GM23338 (cell line): Measurements from ENCODE around the gene TFEB. TPM values are rescaled to one million over a fixed set of nuclear protein-coding genes. Genes with fewer than 3 reads are reported as not detected.

Experiments
- ATAC-seq: fragments of 200-7000 bp; cut with Tn5 transposase; 3 replicates; pipeline ENCODE4 v1.9.1; 2020
- DNase-seq: peaks from one replicate; pipeline ENCODE4 v3.0.0-alpha.2; 2015; ENCODE audit warnings: low spot score
- H2AFZ ChIP-seq: fragments of 200-600 bp; sonication (generic); 2 replicates; pipeline ENCODE4 v1.8.0; 2016; ENCODE audit warnings: antibody characterized with exemption, mild to moderate bottlenecking, moderate library complexity
- H3F3A ChIP-seq: fragments of 200-600 bp; sonication (generic); replicated peaks from 2 replicates; pipeline ENCODE4 v1.8.0; 2017; ENCODE audit warnings: antibody characterized with exemption, mixed run types, low read depth
- H3K27ac ChIP-seq: fragments of 200-600 bp; sonication (generic); 2 replicates; pipeline ENCODE4 v1.6.1; 2016; ENCODE audit warnings: low read depth
- H3K27me3 ChIP-seq: fragments of 200-600 bp; sonication (generic); 2 replicates; pipeline ENCODE4 v1.8.0; 2016; ENCODE audit warnings: mild to moderate bottlenecking, mixed run types, moderate library complexity; ENCODE audit not compliant: insufficient read depth
- H3K36me3 ChIP-seq: fragments of 200-600 bp; sonication (generic); 2 replicates; pipeline ENCODE4 v1.8.0; 2016; ENCODE audit warnings: mild to moderate bottlenecking; ENCODE audit not compliant: insufficient read depth
- H3K4me1 ChIP-seq: fragments of 200-600 bp; sonication (generic); 2 replicates; pipeline ENCODE4 v1.8.0; 2016; ENCODE audit warnings: mild to moderate bottlenecking, moderate library complexity; ENCODE audit not compliant: insufficient read depth
- H3K4me2 ChIP-seq: fragments of 200-600 bp; sonication (generic); 2 replicates; pipeline ENCODE4 v1.7.1; 2017; ENCODE audit warnings: mixed run types
- H3K4me3 ChIP-seq: fragments of 200-600 bp; sonication (generic); 2 replicates; pipeline ENCODE4 v1.6.1; 2016; ENCODE audit warnings: mixed run types
- H3K79me2 ChIP-seq: fragments of 200-600 bp; sonication (generic); replicated peaks from 2 replicates; pipeline ENCODE4 v1.8.0; 2017; ENCODE audit warnings: mild to moderate bottlenecking; ENCODE audit not compliant: insufficient read depth
- H3K9me2 ChIP-seq: fragments of 200-600 bp; sonication (generic); 2 replicates; pipeline ENCODE4 v1.8.0; 2017; ENCODE audit not compliant: insufficient read depth
- H4K20me1 ChIP-seq: fragments of 200-600 bp; sonication (generic); replicated peaks from 2 replicates; pipeline ENCODE4 v1.8.0; 2017; ENCODE audit warnings: mild to moderate bottlenecking; ENCODE audit not compliant: insufficient read depth
- H3K27ac Mint-ChIP-seq: 2 replicates; pipeline ENCODE4 v1.8.0; 2020; ENCODE audit warnings: inconsistent platforms, mild to moderate bottlenecking, moderate library complexity, mixed read lengths
- H3K27me3 Mint-ChIP-seq: 3 replicates; pipeline ENCODE4 v1.8.0; 2022; ENCODE audit warnings: low read depth, mild to moderate bottlenecking, moderate library complexity, mixed read lengths, inconsistent platforms; ENCODE audit not compliant: insufficient read depth, poor library complexity
- H3K36me3 Mint-ChIP-seq: 3 replicates; pipeline ENCODE4 v1.8.0; 2021; ENCODE audit warnings: low read depth, mild to moderate bottlenecking, inconsistent platforms, moderate library complexity, mixed read lengths
- H3K4me1 Mint-ChIP-seq: 3 replicates; pipeline ENCODE4 v1.8.0; 2020; ENCODE audit warnings: mild to moderate bottlenecking, inconsistent platforms, mixed read lengths
- H3K4me3 Mint-ChIP-seq: 3 replicates; pipeline ENCODE4 v1.8.0; 2021; ENCODE audit warnings: moderate library complexity, mild to moderate bottlenecking, inconsistent platforms, mixed read lengths
- H3K9me3 Mint-ChIP-seq: 3 replicates; pipeline ENCODE4 v1.8.0; 2020; ENCODE audit warnings: moderate library complexity, mild to moderate bottlenecking, inconsistent platforms, mixed read lengths
- CREB1 ChIP-seq: fragments of 250-450 bp; sonication (Bioruptor Pico); IDR thresholded peaks from 2 replicates; pipeline ENCODE4 v1.5.0; 2020; ENCODE audit warnings: low read depth, mild to moderate bottlenecking, moderate library complexity
- EZH2phosphoT487 ChIP-seq: fragments of 200-600 bp; sonication (generic); IDR thresholded peaks from one replicate; pipeline ENCODE4 v1.8.1; 2018; ENCODE audit warnings: antibody characterized with exemption; ENCODE audit not compliant: unreplicated experiment
- JUNB ChIP-seq: IDR thresholded peaks from one replicate; pipeline ENCODE4 v1.6.1; 2016; ENCODE audit warnings: antibody characterized with exemption; ENCODE audit not compliant: unreplicated experiment
- NANOG ChIP-seq: IDR thresholded peaks from 2 replicates; pipeline ENCODE4 v1.6.1; 2016; ENCODE audit warnings: antibody characterized with exemption, borderline replicate concordance
- STAT1 ChIP-seq: IDR thresholded peaks from one replicate; pipeline ENCODE4 v1.6.1; 2016; ENCODE audit warnings: antibody characterized with exemption; ENCODE audit not compliant: unreplicated experiment
- ZNF114 ChIP-seq: fragments of 250-450 bp; sonication (Bioruptor Pico); IDR thresholded peaks from 2 replicates; pipeline ENCODE4 v1.5.0; 2020; ENCODE audit warnings: mild to moderate bottlenecking, moderate library complexity
- ZNF331 ChIP-seq: fragments of 250-450 bp; sonication (Bioruptor Pico); IDR thresholded peaks from 2 replicates; pipeline ENCODE4 v1.5.0; 2020; ENCODE audit warnings: low read depth, mild to moderate bottlenecking, moderate library complexity
- polyA plus RNA-seq: library from polyadenylated mRNA; unstranded; fragments of >200 nt; fragmentation: Nextera tagmentation; extraction: Ambion mirVana; gene quantifications from 2 replicates; pipeline ENCODE4 v1.2.1, GENCODE V29; 2016
- total RNA-seq: library from RNA; depleted of rRNA; stranded (reverse); fragments of >200 nt; shearing (Covaris generic); gene quantifications from 2 replicates; pipeline ENCODE4 v1.2.3, GENCODE V29; 2014
- TF ChIP-seq, protein P1 (sequence below): IDR thresholded peaks from 2 replicates; pipeline ENCODE4 v1.6.1; 2016; ENCODE audit warnings: antibody characterized with exemption
- TF ChIP-seq, protein P2 (sequence below): IDR thresholded peaks from one replicate; pipeline ENCODE4 v1.6.1; 2018; ENCODE audit warnings: antibody characterized with exemption; ENCODE audit not compliant: unreplicated experiment

TFEB gene
- total and polyA plus RNA-seq, 2 experiments from 2014 or later: 1.3 to 4.3 TPM

DNA sequence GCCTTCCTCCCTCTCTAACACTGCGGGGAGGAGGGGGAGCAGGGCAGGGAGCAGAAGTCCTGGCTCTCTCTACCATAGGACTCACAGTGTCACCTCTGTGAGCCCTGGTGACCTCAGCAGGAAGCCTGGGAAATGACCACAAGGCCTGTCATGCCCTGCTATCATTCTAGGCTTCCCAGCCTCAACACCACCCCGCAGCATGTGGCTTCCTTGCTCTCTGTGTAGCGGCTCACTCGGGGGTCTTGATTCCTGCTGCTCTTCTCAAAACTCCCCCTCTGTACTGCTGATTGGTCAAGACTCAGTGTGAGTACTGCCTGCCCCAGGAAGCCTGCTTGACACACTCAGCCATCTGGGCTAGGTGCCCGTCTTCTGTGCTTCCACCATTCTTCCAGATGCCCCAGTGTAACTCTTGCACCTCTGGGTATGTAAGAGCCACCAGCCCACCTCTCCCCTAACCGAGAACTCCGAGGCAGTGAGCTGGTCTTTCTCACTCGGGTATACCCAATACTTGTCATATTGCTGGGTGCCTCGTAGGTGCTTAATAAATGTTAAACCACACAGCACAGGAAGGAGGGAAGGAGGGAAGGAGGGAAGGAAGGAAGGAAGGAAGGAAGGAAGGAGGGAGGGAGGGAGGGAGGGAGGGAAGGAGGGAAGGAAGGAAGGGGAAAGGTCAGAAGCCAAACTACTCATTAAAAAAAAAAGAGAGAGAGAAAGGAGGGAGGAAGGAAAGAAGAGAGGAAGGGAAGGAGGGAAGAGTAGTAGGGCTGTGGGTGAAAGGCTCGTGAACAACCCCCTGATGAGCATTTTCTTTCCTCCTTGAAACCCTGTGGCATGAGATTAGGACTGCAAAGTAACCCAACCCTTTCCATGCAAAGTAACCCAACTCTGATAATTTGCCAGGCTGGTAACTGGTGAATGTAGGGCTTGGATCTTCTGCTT is 92.2 kb downstream of the TFEB start:
- ATAC-seq: no peak
- H4K20me1 ChIP-seq: peaks cover 6% of the 10 kb centered on the region; the same call in 1 of the 2 replicates

More for the DNA sequence above, 92.2 kb downstream of the TFEB start:
- no peak overlapping the region for H3K4me2 ChIP-seq
- H3K79me2 ChIP-seq: peaks cover 9% of the 10 kb centered on the region; the same call in 1 of the 2 replicates
- H3K9me3 Mint-ChIP-seq: no peaks in the 10 kb centered on the region
- H3K4me1 ChIP-seq: peaks cover 48% of the 10 kb centered on the region
- H3K27me3 Mint-ChIP-seq: peaks cover 34% of the 10 kb centered on the region
- H3K27ac ChIP-seq: no peak overlapping the region
- peaks cover 61% of the 10 kb centered on the region for H3K4me1 Mint-ChIP-seq
- H3K36me3 ChIP-seq: no peaks in the 10 kb centered on the region
- no peak overlapping the region; the same call in 2 of the 3 replicates for H3K4me3 Mint-ChIP-seq
- TF ChIP-seq NANOG (no peak), EZH2phosphoT487 (no peak), CREB1 (CRISPR knock-in tag) (no peak), STAT1 (no peak), ZNF114 (CRISPR knock-in tag) (no peak), JUNB (no peak), ZNF331 (CRISPR knock-in tag) (no peak)
- TF ChIP-seq, protein P1, sequence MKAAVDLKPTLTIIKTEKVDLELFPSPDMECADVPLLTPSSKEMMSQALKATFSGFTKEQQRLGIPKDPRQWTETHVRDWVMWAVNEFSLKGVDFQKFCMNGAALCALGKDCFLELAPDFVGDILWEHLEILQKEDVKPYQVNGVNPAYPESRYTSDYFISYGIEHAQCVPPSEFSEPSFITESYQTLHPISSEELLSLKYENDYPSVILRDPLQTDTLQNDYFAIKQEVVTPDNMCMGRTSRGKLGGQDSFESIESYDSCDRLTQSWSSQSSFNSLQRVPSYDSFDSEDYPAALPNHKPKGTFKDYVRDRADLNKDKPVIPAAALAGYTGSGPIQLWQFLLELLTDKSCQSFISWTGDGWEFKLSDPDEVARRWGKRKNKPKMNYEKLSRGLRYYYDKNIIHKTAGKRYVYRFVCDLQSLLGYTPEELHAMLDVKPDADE: no peak
- TF ChIP-seq, protein P2, sequence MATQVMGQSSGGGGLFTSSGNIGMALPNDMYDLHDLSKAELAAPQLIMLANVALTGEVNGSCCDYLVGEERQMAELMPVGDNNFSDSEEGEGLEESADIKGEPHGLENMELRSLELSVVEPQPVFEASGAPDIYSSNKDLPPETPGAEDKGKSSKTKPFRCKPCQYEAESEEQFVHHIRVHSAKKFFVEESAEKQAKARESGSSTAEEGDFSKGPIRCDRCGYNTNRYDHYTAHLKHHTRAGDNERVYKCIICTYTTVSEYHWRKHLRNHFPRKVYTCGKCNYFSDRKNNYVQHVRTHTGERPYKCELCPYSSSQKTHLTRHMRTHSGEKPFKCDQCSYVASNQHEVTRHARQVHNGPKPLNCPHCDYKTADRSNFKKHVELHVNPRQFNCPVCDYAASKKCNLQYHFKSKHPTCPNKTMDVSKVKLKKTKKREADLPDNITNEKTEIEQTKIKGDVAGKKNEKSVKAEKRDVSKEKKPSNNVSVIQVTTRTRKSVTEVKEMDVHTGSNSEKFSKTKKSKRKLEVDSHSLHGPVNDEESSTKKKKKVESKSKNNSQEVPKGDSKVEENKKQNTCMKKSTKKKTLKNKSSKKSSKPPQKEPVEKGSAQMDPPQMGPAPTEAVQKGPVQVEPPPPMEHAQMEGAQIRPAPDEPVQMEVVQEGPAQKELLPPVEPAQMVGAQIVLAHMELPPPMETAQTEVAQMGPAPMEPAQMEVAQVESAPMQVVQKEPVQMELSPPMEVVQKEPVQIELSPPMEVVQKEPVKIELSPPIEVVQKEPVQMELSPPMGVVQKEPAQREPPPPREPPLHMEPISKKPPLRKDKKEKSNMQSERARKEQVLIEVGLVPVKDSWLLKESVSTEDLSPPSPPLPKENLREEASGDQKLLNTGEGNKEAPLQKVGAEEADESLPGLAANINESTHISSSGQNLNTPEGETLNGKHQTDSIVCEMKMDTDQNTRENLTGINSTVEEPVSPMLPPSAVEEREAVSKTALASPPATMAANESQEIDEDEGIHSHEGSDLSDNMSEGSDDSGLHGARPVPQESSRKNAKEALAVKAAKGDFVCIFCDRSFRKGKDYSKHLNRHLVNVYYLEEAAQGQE: no peak
- H3K36me3 Mint-ChIP-seq: peaks cover 40% of the 10 kb centered on the region
- H3K9me2 ChIP-seq: no peaks in the 10 kb centered on the region
- no peaks in the 10 kb centered on the region for H3F3A ChIP-seq
- H3K27ac Mint-ChIP-seq: no peak overlapping the region
- H3K4me3 ChIP-seq: no peak overlapping the region
- H2AFZ ChIP-seq: no peak overlapping the region
- no peak for DNase-seq
- peaks cover 47% of the 10 kb centered on the region for H3K27me3 ChIP-seq
